SK-N-SH (cell line): Measurements from ENCODE around the gene PRKD2. TPM values are rescaled to one million over a fixed set of nuclear protein-coding genes. Genes with fewer than 3 reads are reported as not detected.

ENCODE experiments used
- CTCF ChIA-PET: fragments of 300-600, 350-600 bp; formaldehyde crosslinking; extraction: SDS; loops from one replicate; lab custom pipeline; 2021; lab: Yijun Ruan, JAX
- POLR2A ChIA-PET: fragments of 350-600 bp; sonication (Branson Sonifier 250); formaldehyde crosslinking; extraction: SDS; loops from one replicate; lab custom pipeline; 2020; ENCODE audit warnings: antibody characterized with exemption, inconsistent platforms; lab: Yijun Ruan, JAX
- DNase-seq: peaks from one replicate; pipeline ENCODE4 v3.0.0; 2012
- H2AFZ ChIP-seq: fragments of 200-600 bp; sonication (generic); 2 replicates; pipeline ENCODE4 v1.8.1; 2016; ENCODE audit warnings: antibody characterized with exemption, mild to moderate bottlenecking, low read depth
- H3F3A ChIP-seq: fragments of 200-600 bp; sonication (generic); replicated peaks from 2 replicates; pipeline ENCODE3; 2016; ENCODE audit warnings: antibody characterized with exemption, mild to moderate bottlenecking; ENCODE audit not compliant: insufficient read depth
- H3K27ac ChIP-seq, 2 experiments: fragments of 200-500 bp in 1 of 2; fragments of 200-600 bp in 1 of 2; sonication (Bioruptor generic) in 1 of 2; sonication (generic), shearing (Covaris generic) in 1 of 2; 2 replicates each; pipeline versions ENCODE4 v1.5.1 to v1.6.1; 2014 to 2016; ENCODE audit warnings: low read depth in 2 of 2, inconsistent platforms in 1 of 2, low read length in 1 of 2, mild to moderate bottlenecking in 1 of 2, mixed read lengths in 1 of 2
- H3K27me3 ChIP-seq: fragments of 200-600 bp; sonication (generic), shearing (Covaris generic); 2 replicates; pipeline ENCODE4 v1.6.1; 2016; ENCODE audit warnings: mixed run types; ENCODE audit not compliant: insufficient read depth
- H3K36me3 ChIP-seq, 2 experiments: fragments of 200-500 bp in 1 of 2; fragments of 200-600 bp in 1 of 2; sonication (Bioruptor generic) in 1 of 2; sonication (generic) in 1 of 2; replicated peaks in 1 of 2; 2 replicates each; pipeline versions ENCODE3 to v1.5.1; 2014 to 2016; ENCODE audit warnings: low read length in 1 of 2, mild to moderate bottlenecking in 1 of 2; ENCODE audit not compliant: insufficient read depth in 2 of 2, control insufficient read depth in 1 of 2
- H3K4me1 ChIP-seq, 2 experiments: fragments of 200-500 bp in 1 of 2; fragments of 200-600 bp in 1 of 2; sonication (Bioruptor generic) in 1 of 2; sonication (generic), shearing (Covaris generic) in 1 of 2; 2 replicates each; pipeline versions ENCODE4 v1.5.1 to v1.6.1; 2014 to 2016; ENCODE audit warnings: low read depth in 1 of 2, low read length in 1 of 2, mixed run types in 1 of 2; ENCODE audit not compliant: insufficient read depth in 2 of 2, control insufficient read depth in 1 of 2
- H3K4me2 ChIP-seq: fragments of 200-600 bp; sonication (generic), shearing (Covaris generic); 2 replicates; pipeline ENCODE4 v1.6.1; 2017; ENCODE audit warnings: mixed run types
- H3K4me3 ChIP-seq, 2 experiments: fragments of 200-500 bp in 1 of 2; fragments of 200-600 bp in 1 of 2; sonication (Bioruptor generic) in 1 of 2; sonication (generic), shearing (Covaris generic) in 1 of 2; 2 replicates each; pipeline versions ENCODE4 v1.5.1 to v1.8.1; 2014 to 2016; ENCODE audit warnings: low read depth in 2 of 2, inconsistent platforms in 1 of 2, low read length in 1 of 2, mild to moderate bottlenecking in 1 of 2, mixed read lengths in 1 of 2, moderate library complexity in 1 of 2
- H3K79me2 ChIP-seq: fragments of 200-600 bp; sonication (generic); 2 replicates; pipeline ENCODE4 v1.8.1; 2017; ENCODE audit warnings: mild to moderate bottlenecking; ENCODE audit not compliant: insufficient read depth
- H3K9ac ChIP-seq: fragments of 200-600 bp; sonication (generic); 2 replicates; pipeline ENCODE4 v1.6.1; 2017; ENCODE audit warnings: mixed run types
- H3K9me2 ChIP-seq: fragments of 200-600 bp; sonication (generic); 2 replicates; pipeline ENCODE4 v1.6.1; 2017; ENCODE audit warnings: mixed run types
- H3K9me3 ChIP-seq: fragments of 200-600 bp; sonication (generic); 2 replicates; pipeline ENCODE4 v1.6.1; 2017; ENCODE audit warnings: mixed run types, mild to moderate bottlenecking, moderate library complexity
- H4K20me1 ChIP-seq: fragments of 200-600 bp; sonication (generic); 2 replicates; pipeline ENCODE4 v1.6.1; 2017; ENCODE audit warnings: mild to moderate bottlenecking, mixed run types; ENCODE audit not compliant: insufficient read depth
- ELF1 ChIP-seq: IDR thresholded peaks from 2 replicates; pipeline ENCODE4 v1.4.0; 2012
- EZH2phosphoT487 ChIP-seq: fragments of 200-600 bp; sonication (generic); IDR thresholded peaks from 2 replicates; pipeline ENCODE4 v1.6.1; 2017; ENCODE audit warnings: low read depth, mixed run types, mild to moderate bottlenecking, antibody characterized with exemption, moderate library complexity, borderline replicate concordance
- FOXJ3 ChIP-seq: sonication (generic); formaldehyde crosslinking; IDR thresholded peaks from 2 replicates; pipeline ENCODE4 v1.5.1; 2020; ENCODE audit warnings: mild to moderate bottlenecking, missing genetic modification reagents
- GATA2 ChIP-seq: sonication (generic); formaldehyde crosslinking; IDR thresholded peaks from 2 replicates; pipeline ENCODE4 v1.5.0; 2020; ENCODE audit warnings: mild to moderate bottlenecking, missing genetic modification reagents
- JUND ChIP-seq: IDR thresholded peaks from 2 replicates; pipeline ENCODE4 v1.4.0; 2012
- MXI1 ChIP-seq: IDR thresholded peaks from 2 replicates; pipeline ENCODE4 v1.6.1; 2012; ENCODE audit warnings: mild to moderate bottlenecking, low read depth, low read length, improper control_type of control experiment
- NFIC ChIP-seq: IDR thresholded peaks from 2 replicates; pipeline ENCODE4 v1.4.0; 2012; ENCODE audit warnings: borderline replicate concordance
- PBX3 ChIP-seq: IDR thresholded peaks from 2 replicates; pipeline ENCODE4; 2012
- POLR2AphosphoS5 ChIP-seq: IDR thresholded peaks from 2 replicates; pipeline ENCODE4 v1.6.1; 2012; ENCODE audit warnings: low read depth, low read length
- RAD21 ChIP-seq: IDR thresholded peaks from 2 replicates; pipeline ENCODE4 v1.6.1; 2012; ENCODE audit warnings: mild to moderate bottlenecking, low read length
- RFX5 ChIP-seq: IDR thresholded peaks from 2 replicates; pipeline ENCODE4 v1.6.1; 2012; ENCODE audit warnings: mild to moderate bottlenecking, improper control_type of control experiment, low read length
- SMC3 ChIP-seq: IDR thresholded peaks from 2 replicates; pipeline ENCODE4 v1.6.1; 2012; ENCODE audit warnings: low read depth, low read length, improper control_type of control experiment
- TAF1 ChIP-seq: IDR thresholded peaks from 2 replicates; pipeline ENCODE4 v1.6.1; 2012; ENCODE audit warnings: low read depth, mild to moderate bottlenecking, low read length, moderate library complexity, borderline replicate concordance
- ZBTB33 ChIP-seq: IDR thresholded peaks from 2 replicates; pipeline ENCODE4 v1.4.0; 2012; ENCODE audit warnings: low read depth, borderline replicate concordance
- WGBS: methylation state at CpG from one replicate; pipeline ENCODE4 v1.1.6; 2017; ENCODE audit warnings: low lambda C conversion rate; 5-methylcytosine and 5-hydroxymethylcytosine counted together
- polyA plus RNA-seq, 3 experiments: library from polyadenylated mRNA; depleted of rRNA; stranded (reverse); fragments of >200 nt; gene quantifications; 2 replicates each; pipeline ENCODE4 v1.2.3, GENCODE V29; 2012
- TF ChIP-seq, protein P1 (sequence below): fragments of 150-350 bp; IDR thresholded peaks from 2 replicates; pipeline ENCODE4 v1.6.1; 2017; ENCODE audit warnings: antibody characterized with exemption, low read length, low read depth, borderline replicate concordance
- TF ChIP-seq, protein P2 (sequence below): fragments of 200-600 bp; sonication (generic); IDR thresholded peaks from 2 replicates; pipeline ENCODE4 v1.6.1; 2017; ENCODE audit warnings: antibody characterized with exemption, mild to moderate bottlenecking, moderate library complexity
- TF ChIP-seq, protein P3 (sequence below): fragments of 150-350 bp; IDR thresholded peaks from 2 replicates; pipeline ENCODE4 v1.6.1; 2016; ENCODE audit warnings: mild to moderate bottlenecking, low read depth, low read length

Gene PRKD2
- polyA plus RNA-seq, 1 of the 3 experiments (the other 2 are of a cell fraction): 21.4 TPM

GRCh38 chr19:46737761-46738171 is 20.9 kb upstream of the PRKD2 start:
- WGBS: 91% methylated on average over 17 of the region's 19 CpGs
- peaks cover 25 to 54% of the 10 kb centered on the region in 2 experiments for H3K36me3 ChIP-seq
- H3K27ac ChIP-seq: no peak overlapping the region
- peaks cover 72% of the 10 kb centered on the region for H4K20me1 ChIP-seq
- H3K4me2 ChIP-seq: no peak overlapping the region
- peaks cover 0 to 8% of the 10 kb centered on the region in 2 experiments; a peak in 1 of 4 replicates for H3K4me1 ChIP-seq
- H2AFZ ChIP-seq: no peak overlapping the region
- no peaks in the 10 kb centered on the region for H3K27me3 ChIP-seq
- H3K9me2 ChIP-seq: no peaks in the 10 kb centered on the region
- no peak for DNase-seq
- peaks cover 95% of the 10 kb centered on the region for H3K79me2 ChIP-seq
- peaks cover 12% of the 10 kb centered on the region for H3F3A ChIP-seq
- TF ChIP-seq RAD21 (no peak), GATA2 (no peak), JUND (no peak), MXI1 (no peak), NFIC (no peak), RFX5 (no peak), FOXJ3 (CRISPR knock-in tag) (no peak), PBX3 (no peak), ELF1 (no peak), SMC3 (no peak), EZH2phosphoT487 (no peak), TAF1 (no peak), ZBTB33 (no peak), POLR2AphosphoS5 (no peak)
- TF ChIP-seq, protein P1, sequence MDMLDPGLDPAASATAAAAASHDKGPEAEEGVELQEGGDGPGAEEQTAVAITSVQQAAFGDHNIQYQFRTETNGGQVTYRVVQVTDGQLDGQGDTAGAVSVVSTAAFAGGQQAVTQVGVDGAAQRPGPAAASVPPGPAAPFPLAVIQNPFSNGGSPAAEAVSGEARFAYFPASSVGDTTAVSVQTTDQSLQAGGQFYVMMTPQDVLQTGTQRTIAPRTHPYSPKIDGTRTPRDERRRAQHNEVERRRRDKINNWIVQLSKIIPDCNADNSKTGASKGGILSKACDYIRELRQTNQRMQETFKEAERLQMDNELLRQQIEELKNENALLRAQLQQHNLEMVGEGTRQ: no peak
- TF ChIP-seq, protein P2, sequence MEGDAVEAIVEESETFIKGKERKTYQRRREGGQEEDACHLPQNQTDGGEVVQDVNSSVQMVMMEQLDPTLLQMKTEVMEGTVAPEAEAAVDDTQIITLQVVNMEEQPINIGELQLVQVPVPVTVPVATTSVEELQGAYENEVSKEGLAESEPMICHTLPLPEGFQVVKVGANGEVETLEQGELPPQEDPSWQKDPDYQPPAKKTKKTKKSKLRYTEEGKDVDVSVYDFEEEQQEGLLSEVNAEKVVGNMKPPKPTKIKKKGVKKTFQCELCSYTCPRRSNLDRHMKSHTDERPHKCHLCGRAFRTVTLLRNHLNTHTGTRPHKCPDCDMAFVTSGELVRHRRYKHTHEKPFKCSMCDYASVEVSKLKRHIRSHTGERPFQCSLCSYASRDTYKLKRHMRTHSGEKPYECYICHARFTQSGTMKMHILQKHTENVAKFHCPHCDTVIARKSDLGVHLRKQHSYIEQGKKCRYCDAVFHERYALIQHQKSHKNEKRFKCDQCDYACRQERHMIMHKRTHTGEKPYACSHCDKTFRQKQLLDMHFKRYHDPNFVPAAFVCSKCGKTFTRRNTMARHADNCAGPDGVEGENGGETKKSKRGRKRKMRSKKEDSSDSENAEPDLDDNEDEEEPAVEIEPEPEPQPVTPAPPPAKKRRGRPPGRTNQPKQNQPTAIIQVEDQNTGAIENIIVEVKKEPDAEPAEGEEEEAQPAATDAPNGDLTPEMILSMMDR: no peak
- TF ChIP-seq, protein P3, sequence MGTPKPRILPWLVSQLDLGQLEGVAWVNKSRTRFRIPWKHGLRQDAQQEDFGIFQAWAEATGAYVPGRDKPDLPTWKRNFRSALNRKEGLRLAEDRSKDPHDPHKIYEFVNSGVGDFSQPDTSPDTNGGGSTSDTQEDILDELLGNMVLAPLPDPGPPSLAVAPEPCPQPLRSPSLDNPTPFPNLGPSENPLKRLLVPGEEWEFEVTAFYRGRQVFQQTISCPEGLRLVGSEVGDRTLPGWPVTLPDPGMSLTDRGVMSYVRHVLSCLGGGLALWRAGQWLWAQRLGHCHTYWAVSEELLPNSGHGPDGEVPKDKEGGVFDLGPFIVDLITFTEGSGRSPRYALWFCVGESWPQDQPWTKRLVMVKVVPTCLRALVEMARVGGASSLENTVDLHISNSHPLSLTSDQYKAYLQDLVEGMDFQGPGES: no peak
- ChIA-PET CTCF (interaction anchor here (1.0 to 4.0 kb wide), 2 partner anchors 10 to 103 kb away, joined by 4 to 32 read pairs; no protein-coding TSS in a partner anchor), POLR2A (no interaction called here)
- H3K9ac ChIP-seq: no peak overlapping the region
- no peak overlapping the region for H3K4me3 ChIP-seq
- no peaks in the 10 kb centered on the region for H3K9me3 ChIP-seq
